Stimulated activated CD8-positive, alpha-beta memory T cell treated with anti-CD3 and anti-CD28 coated beads, Interleukin-15, amount 100 ng/mL, for 1 hour (primary cell): ENCODE measurements around the gene G6PD.
A peak's percentile ranks its signal among the peaks of the same experiment; 100 is the strongest.
"Not testable (repeated sequence)": the region's sequence is repeated elsewhere in the genome, so short reads cannot be mapped to it uniquely, and the experiment has no call there.

Source experiments
- DNase-seq: peaks from one replicate; pipeline ENCODE4 v3.0.0-alpha.2; 2020; ENCODE audit warnings: low read depth

The G6PD gene

DNA sequence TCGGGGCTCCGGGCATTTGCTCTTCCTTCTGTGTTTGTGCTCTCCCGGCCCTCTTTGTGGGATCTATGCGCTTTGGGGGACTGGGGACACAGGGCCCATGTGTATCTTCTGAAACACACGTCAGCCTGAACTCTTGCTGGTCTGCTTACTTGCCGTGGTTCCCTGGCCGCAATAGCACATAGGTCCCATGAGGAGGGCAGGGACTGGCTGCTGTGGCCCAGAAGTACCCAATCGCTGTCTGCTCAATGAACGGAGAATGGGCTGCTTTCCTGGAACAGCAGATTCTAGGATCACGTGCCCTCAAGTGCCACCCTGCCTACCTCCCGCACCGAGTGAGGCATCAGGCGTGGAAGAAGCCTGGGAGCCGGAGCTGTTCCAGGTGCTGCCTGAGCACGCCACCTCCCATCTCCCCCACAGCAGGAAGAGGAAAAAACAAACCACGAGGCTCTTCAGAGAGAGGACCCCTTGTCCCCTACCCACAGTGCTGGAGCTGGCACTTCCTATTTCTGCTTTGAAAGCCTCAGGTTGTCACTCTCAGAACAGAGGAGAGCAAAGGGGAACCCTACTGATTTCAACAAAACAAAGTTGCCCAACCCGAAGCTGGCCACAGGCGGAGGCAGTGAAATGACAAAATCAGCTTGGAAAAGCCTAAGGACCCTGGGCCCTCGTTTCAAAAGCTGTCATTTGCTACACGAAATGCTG is 3.8 kb downstream of the G6PD start:
- DNase-seq = no peak

DNA sequence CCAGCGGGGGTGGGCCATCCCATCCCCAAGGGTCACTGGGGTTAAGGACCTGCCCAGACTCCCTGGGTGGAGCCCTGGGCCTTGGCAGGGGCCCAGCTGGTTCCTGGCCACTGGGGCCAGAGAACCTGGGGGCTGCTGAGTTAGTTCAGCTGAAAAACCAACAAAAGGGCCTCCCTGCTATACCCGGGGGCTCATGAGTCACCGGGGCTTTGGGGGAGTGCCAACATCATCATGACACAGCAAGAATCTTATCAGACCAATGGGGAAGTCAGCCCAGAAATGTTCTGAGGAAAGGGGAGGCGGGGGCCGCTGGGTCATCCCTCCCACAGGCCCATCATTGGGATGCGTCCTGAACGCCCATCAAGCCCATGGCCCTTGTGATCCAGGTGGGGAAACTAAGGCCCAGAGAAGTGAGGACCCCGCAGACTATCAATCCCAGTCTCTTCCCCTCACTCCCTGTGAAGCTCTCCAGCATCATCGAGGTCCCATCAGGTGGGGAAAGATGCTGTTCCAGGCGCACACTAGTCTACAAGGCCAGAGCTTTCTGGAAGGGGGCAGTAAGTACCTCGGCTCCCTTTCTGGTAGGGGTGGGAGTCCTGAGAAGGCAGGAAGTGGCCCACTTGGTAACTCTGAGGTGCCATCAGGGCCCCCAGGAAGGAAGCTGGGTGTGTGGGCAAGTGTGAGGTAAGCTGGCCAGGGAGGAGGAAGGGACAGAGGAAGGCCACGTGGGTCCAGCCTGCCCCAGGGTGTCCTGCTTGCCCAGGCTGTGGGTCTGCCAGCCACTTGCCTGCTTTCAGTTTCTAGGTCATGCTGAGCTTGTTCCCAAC is 4.5 kb downstream of the G6PD start:
- no peak for DNase-seq

DNA sequence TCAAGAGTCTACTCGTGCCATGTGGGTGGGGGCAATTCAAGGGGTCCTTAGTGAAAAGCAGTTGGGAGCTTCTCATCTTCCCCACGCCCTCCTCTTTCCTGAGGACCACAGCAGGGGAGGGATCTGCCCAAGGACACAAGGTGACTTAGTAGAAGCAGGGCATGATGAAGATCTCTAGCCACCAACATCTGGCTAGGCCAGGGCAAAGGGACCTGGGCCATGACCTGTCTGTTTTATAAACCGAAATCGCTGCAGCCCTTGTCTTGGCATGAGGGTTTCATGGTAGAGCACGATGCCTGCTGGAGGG is 5.1 kb downstream of the G6PD start:
- DNase-seq = no peak

DNA sequence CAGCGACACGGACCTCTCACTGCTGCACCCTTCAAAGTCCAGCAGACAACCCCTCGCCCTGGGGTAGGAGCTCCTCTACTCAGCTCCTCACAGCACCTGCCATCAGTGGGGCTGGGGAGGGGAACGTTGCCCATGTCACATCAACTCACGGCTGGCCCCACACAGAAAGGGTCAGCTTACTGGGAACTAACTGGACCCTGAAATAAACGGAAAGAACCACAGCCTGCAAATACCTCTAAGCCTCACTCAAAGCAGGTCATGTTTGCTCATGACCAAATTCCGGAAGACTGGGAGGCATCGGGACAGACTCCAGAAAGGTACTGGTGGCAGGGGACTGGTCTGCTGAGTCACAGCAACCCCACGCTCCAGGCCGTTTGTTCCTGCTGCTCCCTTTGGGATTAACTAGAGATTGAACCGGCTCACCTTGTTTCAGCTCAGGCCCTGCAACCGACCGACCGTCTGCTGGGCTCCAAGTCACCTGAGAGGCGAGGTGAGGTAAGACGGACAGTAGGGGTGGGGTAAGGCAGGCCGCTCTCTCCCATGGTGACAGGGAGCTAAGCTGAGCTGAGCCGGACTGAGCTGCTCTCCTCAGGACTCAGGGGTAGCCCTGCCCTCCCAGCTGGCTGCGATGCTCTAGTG is 5.6 kb downstream of the G6PD start:
- no peak for DNase-seq

DNA sequence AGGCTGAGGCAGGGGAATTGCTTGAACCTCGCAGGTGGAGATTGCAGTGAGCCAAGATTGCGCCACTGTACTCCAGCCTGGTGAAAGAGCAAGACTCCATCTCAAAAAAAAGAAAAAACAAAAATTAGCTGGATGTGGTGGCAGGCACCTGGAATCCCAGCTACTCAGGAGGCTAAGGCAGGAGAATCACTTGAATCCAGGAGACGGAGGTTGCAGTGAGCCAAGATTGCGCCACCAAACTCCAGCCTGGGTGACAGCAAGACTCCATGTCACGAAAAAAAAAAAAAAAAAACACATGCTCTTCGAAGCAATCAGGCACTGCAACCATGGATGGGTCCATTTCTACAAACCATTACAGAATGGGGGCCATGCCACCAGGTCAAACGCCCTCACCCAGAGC is 6.3 kb downstream of the G6PD start:
- not testable (repeated sequence) for DNase-seq

DNA sequence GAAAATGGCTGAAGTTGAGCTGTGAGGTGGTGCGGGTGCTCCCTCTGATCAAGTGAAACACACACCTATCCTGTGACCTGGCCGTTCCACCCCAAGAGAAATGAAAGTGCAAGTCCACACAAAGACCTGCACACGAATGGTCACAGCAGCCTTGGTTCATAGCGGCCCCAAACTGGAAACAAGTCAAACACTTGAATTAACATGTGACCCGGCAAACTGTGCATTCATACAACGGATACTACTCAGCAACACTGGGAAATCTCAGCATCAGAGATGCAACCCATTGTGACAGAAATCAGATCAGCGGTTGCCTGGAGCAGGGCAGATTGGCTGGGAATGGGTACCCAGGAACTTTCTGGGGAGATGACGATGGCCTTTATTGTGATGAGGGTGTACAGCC is 7.6 kb downstream of the G6PD start:
- DNase-seq = no peak

DNA sequence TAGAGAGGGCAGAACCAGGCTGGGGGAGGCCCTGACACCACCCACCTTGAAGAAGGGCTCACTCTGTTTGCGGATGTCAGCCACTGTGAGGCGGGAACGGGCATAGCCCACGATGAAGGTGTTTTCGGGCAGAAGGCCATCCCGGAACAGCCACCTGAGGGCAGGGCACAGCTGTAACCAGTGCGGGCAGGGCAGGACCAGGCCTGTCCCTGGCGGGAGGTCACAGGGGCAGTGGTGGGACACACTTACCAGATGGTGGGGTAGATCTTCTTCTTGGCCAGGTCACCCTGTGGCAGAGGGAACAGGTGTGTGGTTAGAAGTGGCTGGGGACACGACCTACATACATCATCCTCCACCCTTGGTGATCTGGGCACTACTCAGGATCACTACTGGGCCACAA is 10.8 kb downstream of the G6PD start:
- DNase-seq = no peak

DNA sequence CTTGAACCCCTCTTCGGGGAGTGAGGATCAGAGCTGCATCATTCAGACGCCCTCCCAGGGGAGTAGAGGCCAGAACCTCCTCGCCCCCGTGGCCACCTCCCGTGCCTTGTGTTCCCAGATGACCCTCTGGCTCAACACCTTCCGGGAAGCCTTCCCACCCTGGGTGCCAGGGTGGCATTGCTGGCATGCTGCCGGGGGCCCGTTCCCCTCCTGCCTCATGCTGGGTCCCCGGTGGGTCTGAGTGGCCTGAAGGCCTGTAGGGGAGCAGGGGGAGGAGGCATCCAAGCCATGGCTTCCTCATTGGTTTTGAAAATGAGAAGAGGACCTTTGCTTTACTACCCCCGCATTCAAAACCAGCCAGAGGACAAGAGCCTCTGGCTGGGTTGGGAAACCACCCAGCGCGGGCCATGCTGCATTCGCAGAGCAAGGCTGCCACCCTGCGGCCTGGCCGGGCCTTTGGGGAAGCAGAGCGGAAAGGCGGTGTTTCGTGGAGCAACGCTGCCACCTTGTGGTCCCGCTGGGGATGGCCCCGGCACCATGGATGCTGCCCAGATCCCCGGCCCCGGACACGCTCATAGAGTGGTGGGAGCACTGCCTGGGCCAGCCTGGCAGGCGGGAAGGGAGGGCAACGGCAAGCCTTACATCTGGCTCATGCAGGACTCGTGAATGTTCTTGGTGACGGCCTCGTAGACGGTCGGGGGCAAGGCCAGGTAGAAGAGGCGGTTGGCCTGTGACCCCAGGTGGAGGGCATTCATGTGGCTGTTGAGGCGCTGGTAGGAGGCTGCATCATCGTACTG is 11.9 kb downstream of the G6PD start:
- DNase-seq = peak; percentile 68

DNA sequence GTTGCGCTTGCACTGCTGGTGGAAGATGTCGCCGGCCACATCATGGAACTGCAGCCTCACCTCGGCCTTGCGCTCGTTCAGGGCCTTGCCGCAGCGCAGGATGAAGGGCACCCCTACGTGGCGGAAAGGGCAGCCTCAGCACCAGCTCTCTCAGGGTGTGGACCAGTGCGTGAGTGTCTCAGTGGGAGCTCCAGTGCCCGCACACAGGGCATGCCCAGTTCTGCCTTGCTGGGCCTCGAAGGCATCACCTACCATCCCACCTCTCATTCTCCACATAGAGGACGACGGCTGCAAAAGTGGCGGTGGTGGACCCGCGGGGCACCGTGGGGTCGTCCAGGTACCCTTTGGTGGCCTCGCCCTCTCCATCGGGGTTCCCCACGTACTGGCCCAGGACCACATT is 14.0 kb downstream of the G6PD start:
- DNase-seq = no peak

DNA sequence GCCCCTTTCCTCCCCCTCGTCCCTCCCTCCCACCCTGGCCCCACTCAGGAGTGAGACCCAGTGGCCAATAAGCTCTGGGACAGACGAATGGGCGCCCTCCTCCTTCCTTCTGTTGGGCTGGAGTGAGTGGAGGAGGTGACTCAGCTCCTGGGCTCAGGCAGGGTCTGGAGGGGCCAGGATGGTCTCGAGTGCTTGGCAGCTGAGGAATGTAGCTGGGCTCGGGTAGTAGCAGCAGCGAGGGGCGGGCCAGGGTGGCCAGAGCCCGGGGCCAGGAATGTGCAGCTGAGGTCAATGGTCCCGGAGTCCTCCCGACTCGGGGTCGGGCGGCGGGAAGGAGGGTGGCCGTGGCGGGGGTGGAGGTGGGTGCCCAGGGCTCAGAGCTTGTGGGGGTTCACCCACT is 15.0 kb downstream of the G6PD start:
- no peak for DNase-seq

DNA sequence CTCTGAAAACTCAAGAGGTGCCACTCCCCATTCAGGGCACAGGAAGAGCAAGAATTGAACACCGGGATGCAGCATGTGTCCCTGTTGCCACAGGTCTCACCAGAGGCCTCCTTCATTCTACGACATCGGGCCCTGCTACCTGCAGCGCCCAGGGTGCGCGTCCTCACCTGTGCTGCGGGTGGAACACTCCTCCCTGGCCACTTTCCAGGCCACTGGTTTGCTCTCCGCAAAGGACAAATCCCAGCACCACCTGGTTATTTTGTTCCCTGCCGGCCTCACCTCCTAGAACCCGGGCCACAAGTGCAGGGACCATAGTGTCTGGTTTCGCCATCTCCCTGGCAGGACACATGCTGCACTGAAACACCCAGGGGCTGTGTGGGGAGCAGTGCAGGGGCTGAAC is 16.4 kb downstream of the G6PD start:
- no peak for DNase-seq

DNA sequence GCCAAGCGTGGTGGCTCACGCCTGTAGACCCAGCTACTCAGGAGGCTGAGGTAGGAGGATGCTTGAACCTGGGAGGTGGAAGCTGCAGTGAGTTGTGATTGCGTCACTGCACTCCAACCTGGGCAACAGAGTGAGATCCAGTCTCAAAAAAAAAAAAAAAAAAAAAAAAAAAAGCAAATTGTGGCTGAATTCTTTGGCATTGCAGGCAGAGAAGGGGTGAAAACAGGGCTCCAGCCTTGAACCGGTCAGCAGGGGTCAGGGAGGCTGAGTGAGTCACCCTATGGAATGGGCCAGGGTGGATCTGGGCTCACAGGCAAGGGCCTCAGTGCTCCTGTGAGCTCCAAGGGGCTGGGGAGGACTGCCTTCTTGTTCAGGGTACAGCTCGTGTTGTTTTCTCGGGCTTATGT is 17.4 kb downstream of the G6PD start:
- DNase-seq = no peak

DNA sequence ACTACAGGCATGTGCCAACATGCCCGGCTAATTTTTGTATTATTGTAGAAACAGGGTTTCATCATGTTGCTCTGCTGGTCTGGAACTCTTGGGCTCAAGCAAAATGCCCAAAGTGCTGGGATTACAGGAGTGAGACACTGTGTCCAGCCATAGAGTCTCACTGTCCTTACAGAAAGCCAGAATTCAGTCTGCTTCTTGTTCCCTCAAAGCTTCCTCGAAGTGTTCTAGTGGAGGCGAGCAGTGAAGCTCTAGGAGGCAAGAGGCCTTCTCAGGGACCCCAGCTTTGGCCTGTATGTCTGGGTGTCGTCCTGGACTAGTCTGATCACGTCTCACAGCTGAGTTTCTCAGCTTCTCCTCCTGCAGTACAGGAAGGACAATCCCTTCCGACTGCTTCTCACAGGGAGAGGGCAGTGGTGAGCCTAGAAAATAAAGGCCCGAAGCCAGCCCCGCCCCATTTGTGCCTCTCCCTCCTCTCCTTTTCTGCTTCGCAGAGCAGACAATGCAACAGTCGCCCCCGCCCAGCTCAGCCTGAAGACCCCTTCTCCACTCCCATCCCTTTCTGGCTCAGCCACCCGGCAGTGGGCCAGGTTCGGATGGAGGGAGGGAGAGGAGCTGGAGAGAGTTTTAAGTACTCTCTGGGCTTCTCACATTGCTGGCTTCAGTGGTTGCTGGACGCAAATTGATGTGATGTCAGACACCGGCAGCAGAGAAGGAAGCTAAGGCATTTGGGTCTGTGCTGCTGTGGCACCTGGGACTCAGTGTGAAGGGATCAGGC is 19.6 kb downstream of the G6PD start:
- DNase-seq = no peak

DNA sequence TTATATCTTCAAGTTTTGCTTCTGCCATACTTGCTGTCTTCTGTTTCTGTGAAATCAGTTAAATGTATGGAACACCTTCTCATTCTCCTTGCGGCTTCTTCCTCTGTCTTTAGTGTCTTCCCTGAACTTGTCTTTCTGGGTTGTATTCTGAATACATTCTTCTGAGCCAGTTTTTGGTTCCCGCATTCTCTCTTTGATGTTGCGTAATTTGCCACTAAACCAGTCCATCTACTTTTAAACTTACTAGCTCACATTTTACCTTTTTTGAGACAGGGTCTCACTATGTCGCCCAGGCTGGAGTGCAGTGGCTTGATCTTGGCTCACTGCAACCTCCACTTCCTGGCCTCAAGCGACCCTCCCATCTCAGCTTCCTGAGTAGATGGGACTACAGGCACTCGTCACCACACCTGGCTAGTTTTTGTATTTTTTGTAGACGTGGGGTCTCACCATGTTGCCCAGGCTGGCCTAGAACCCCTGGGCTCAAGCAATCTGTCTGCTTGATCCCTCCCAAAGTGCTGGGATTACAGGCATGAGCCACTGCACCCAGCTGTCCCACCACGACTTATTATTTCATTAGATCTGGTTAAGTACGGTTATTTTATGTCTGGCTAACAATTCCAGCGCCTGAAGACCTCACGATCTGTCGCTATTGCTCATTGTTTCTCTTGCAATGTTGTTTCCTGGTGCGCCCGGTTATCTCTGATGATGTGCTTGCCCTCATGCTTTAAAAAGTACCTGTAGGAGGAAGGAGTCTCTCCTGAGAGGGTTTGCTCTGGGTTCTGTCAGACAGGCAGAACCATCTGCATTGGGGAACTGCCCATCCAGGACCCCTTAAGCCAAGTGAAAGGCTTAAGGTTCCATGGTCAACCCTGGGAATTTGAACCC is 20.8 kb downstream of the G6PD start:
- no peak for DNase-seq

DNA sequence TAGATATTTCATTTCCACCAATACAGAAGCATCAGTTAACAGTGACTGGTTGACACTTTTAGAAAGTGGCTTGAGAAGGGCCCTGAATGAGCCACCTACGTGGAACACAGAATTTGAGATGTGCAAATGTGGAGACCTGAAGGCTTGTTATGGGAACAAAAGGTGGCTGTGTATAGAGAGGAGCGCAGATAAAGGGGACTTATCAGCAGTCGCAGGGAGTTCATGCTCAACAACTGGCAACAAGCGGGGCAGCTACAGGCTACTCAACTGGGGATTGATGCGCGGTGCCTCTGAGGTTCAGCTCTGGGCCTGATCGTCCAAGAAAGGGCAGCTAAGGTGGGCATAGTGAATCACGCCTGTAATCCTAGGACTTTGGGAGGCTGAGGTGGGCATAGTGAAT is 27.3 kb downstream of the G6PD start:
- DNase-seq = no peak

DNA sequence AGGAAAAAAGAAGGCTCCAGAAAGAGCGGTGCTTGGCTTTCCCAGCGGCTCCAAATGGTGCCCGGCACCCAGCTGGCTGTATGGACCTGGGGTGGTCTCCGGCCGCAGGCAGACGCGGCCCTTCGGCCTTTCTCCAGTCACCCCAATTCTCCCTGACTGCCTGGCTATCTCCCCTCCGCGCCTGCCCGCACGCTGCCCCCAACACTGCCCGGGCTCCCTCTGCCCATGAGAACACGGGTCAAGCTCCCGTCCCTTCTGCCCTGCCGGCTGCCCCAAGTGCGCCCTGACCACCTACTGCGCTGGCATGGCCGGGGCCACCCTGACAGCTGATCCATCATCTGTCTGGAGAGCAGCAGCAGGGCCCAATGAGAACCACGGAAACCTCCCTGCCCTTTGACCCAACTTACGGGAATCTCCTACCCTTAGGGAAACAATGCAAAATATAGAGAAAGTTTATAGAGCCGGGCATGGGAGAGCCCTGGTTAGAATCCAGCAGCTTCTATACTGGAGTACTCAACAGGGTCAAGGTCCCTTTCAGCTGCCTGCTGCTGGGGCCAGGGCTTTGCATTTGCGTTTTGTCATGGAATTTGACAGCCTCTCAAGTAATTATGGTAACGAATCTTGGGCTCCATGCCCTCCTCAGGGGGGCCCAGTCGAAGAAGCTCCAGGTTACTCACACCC is 29.4 kb downstream of the G6PD start:
- no peak for DNase-seq

DNA sequence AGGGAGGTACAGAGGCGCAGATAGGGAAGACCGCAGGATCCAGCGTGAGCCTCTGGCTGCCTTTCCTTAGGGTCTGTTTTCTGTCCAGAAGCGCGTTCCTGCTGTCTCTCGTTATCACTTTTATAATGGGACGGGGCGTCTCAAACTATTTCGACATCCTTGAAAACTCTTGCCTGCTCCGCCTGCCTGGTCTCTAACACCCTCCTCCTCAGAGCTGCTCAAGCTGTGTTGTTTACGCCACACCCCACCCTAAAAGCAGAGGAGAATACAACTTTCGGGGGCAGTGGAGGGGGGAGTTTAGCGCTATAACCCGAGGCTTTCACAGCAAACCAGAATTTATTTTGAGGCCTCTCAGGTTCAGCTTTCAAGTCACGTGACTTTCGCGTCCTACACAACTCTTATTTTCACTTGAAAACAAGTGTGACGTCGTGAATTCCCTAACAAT is 30.0 kb downstream of the G6PD start:
- DNase-seq = no peak

DNA sequence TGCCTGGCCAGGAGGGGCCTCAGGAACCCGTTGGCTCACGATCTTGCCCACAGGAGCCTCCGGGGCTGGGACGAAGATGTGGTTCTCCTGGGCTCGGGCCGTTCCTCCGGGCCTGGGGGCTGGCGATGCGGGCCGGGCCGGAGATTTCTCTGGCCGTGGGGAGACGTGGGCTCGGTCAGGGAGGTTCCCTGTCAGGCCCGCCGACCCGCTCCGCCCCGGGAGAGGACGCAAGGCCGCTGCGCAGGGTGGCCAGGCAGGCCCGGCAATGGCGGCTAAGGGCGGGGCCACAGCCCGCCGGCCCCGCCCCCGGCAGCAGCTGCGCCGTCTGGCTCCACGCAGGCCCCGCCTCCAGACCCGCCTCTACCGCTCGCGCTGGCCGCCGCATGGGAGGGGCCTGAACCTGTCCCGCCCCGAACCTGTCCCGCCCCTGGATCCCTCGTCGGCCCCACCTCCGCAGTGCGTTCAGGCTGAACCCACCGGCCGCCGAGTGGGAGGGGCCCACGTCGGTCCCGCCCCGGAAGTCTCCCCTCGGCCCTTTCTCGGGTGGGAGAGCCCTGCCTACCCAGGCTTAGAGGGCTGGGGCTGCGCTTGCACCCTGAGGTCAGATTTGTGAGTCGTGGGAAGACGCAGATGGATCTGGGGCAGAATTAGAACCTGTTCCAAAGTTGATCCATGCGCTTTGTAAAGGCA is 30.5 kb downstream of the G6PD start, which contains the start of gene FAM3A:
Gene FAM3A, minus strand, starts transcription at position 267 of the 690 bp plus-strand sequence. CDS start 460 bp downstream, outside the sequence.
- peak; percentile 81 for DNase-seq
